Neutrophil (primary cell): Measurements from ENCODE around the gene ERBB2.

ENCODE experiments used
- H3K27ac ChIP-seq: fragments of 200-600 bp; sonication (generic); 2 replicates; pipeline ENCODE4 v1.5.1; 2016; ENCODE audit warnings: mild to moderate bottlenecking, moderate library complexity
- H3K27me3 ChIP-seq: fragments of 200-600 bp; sonication (generic); 2 replicates; pipeline ENCODE4 v1.6.0; 2016; ENCODE audit warnings: mild to moderate bottlenecking
- H3K36me3 ChIP-seq: fragments of 200-600 bp; sonication (generic); 2 replicates; pipeline ENCODE4 v1.5.1; 2017
- H3K4me1 ChIP-seq, 2 experiments: fragments of 200-600 bp in 1 of 2; sonication (generic) in 1 of 2; 1 replicate in 1 of 2; 2 replicates in 1 of 2; pipeline versions ENCODE4 v1.5.1 to v1.6.1; 2013 to 2016; ENCODE audit warnings: low read depth in 1 of 2, low read length in 1 of 2, mild to moderate bottlenecking in 1 of 2, moderate library complexity in 1 of 2; ENCODE audit not compliant: control insufficient read depth in 1 of 2, insufficient read depth in 1 of 2
- H3K4me3 ChIP-seq, 2 experiments: fragments of 200-600 bp in 1 of 2; sonication (generic) in 1 of 2; 1 replicate in 1 of 2; 2 replicates in 1 of 2; pipeline ENCODE4 v1.5.1; 2013 to 2016; ENCODE audit warnings: low read depth in 1 of 2, low read length in 1 of 2, mild to moderate bottlenecking in 1 of 2, moderate library complexity in 1 of 2
- H3K9me3 ChIP-seq: fragments of 200-600 bp; sonication (generic); 2 replicates; pipeline ENCODE4 v1.5.1; 2016
- TF ChIP-seq, protein P1 (sequence below): fragments of 200-600 bp; sonication (generic); IDR thresholded peaks from 2 replicates; pipeline ENCODE4 v1.5.1; 2016; ENCODE audit warnings: antibody characterized with exemption

ERBB2 gene

GRCh38 chr17:39660011-39660360 is 39.9 kb upstream of the ERBB2 start:
- Histone ChIP-seq H3K27ac (no peak overlapping the region), H3K4me3 (no peak overlapping the region), H3K4me1 (no peaks in the 10 kb centered on the region), H3K36me3 (peaks cover 87% of the 10 kb centered on the region), H3K9me3 (no peaks in the 10 kb centered on the region), H3K27me3 (peaks cover 4% of the 10 kb centered on the region)
- TF ChIP-seq, protein P1, sequence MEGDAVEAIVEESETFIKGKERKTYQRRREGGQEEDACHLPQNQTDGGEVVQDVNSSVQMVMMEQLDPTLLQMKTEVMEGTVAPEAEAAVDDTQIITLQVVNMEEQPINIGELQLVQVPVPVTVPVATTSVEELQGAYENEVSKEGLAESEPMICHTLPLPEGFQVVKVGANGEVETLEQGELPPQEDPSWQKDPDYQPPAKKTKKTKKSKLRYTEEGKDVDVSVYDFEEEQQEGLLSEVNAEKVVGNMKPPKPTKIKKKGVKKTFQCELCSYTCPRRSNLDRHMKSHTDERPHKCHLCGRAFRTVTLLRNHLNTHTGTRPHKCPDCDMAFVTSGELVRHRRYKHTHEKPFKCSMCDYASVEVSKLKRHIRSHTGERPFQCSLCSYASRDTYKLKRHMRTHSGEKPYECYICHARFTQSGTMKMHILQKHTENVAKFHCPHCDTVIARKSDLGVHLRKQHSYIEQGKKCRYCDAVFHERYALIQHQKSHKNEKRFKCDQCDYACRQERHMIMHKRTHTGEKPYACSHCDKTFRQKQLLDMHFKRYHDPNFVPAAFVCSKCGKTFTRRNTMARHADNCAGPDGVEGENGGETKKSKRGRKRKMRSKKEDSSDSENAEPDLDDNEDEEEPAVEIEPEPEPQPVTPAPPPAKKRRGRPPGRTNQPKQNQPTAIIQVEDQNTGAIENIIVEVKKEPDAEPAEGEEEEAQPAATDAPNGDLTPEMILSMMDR, result no peak

GRCh38 chr17:39660397-39661385 is 39.2 kb upstream of the ERBB2 start:
- Histone ChIP-seq H3K4me3 (no peak overlapping the region), H3K27me3 (peaks cover 12% of the 10 kb centered on the region), H3K9me3 (no peaks in the 10 kb centered on the region), H3K4me1 (no peaks in the 10 kb centered on the region), H3K27ac (no peak overlapping the region), H3K36me3 (peaks cover 83% of the 10 kb centered on the region)
- TF ChIP-seq, protein P1, result no peak

DNA sequence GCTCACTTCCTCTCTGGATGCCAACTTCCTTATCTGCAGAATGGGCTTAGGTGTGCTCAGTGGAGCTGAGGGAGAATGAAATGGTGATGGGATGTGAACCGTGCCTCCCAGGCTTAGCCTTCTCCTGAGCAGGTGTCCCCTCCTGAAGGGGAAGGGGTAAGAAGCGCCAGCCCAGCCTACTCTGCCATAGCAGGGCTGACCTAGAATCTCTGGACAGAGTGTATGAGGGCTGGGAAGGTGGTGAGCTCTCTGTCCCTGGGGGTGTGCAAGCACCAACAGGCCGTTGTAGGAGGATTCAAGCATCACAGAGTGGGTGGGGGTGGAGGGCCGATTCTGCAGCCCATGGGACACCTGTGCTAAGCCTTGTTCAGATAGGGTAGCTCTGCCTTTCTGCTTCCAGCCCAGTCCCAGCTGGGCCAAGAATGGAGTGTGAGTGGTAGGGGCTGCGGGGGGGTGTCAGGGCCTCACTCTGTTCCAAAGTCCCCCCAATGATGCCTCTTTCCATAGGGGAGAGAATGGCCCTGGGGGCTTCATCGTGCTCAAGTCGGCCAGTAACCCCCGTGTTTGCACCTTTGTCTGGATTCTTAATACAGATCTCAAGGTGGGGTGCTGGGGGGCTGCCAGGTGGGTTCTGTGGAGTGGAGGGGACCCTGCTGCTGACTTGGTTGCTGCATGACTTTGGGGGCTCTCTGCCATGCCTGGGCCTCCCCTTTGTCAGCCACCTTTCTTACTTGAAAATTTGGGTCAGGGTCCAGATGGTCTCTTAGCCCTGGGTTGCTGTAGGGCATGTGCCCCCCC is 37.9 kb upstream of the ERBB2 start:
- peaks cover 73% of the 10 kb centered on the region for H3K36me3 ChIP-seq
- no peaks in the 10 kb centered on the region for H3K4me1 ChIP-seq
- TF ChIP-seq, protein P1, result no peak
- H3K27ac ChIP-seq, result no peak overlapping the region
- H3K9me3 ChIP-seq, result no peaks in the 10 kb centered on the region
- H3K27me3 ChIP-seq, result peaks cover 24% of the 10 kb centered on the region
- H3K4me3 ChIP-seq, result no peak overlapping the region

DNA sequence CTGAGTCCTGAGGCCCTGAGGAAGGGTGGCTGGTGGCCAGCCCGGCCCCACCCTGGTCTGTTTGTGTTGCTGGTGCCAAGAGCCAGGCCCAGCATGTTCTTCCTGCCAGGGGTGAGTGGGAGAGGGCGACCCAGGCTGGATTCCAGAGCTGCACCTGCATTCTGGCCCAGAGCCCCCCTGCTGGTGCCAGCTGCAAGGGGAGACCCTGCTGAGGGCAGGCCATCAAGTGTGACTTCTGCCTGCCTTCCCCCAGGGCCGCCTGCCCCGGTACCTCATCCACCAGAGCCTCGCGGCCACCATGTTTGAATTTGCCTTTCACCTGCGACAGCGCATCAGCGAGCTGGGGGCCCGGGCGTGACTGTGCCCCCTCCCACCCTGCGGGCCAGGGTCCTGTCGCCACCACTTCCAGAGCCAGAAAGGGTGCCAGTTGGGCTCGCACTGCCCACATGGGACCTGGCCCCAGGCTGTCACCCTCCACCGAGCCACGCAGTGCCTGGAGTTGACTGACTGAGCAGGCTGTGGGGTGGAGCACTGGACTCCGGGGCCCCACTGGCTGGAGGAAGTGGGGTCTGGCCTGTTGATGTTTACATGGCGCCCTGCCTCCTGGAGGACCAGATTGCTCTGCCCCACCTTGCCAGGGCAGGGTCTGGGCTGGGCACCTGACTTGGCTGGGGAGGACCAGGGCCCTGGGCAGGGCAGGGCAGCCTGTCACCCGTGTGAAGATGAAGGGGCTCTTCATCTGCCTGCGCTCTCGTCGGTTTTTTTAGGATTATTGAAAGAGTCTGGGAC is 37.1 kb upstream of the ERBB2 start:
- peaks cover 32% of the 10 kb centered on the region for H3K27me3 ChIP-seq
- H3K4me1 ChIP-seq, result peaks cover 0 to 5% of the 10 kb centered on the region in 2 experiments
- no peak overlapping the region for H3K27ac ChIP-seq
- no peaks in the 10 kb centered on the region for H3K9me3 ChIP-seq
- peaks cover 65% of the 10 kb centered on the region for H3K36me3 ChIP-seq
- TF ChIP-seq, protein P1, result no peak
- no peak overlapping the region for H3K4me3 ChIP-seq

- TF ChIP-seq, protein P1, result no peak
- Histone ChIP-seq H3K27me3 (peaks cover 38% of the 10 kb centered on the region), H3K9me3 (no peaks in the 10 kb centered on the region), H3K27ac (no peak overlapping the region), H3K4me1 (peaks cover 2 to 11% of the 10 kb centered on the region in 2 experiments), H3K4me3 (no peak overlapping the region), H3K36me3 (peaks cover 59% of the 10 kb centered on the region)
These were observed 36.5 kb upstream of the ERBB2 start for GRCh38 chr17:39663340-39663687.
